ENCODE results near the gene FNDC3B. TPM values are rescaled to one million over a fixed set of nuclear protein-coding genes. Genes with fewer than 3 reads are reported as not detected.

Gene FNDC3B
- total RNA-seq, 1 donor from 2014 or later, result 160 TPM

- no peak for ATAC-seq
- Histone ChIP-seq H3K36me3 (peaks cover 21% of the 10 kb centered on the region), H3K27me3 (no peaks in the 10 kb centered on the region), H3K4me3 (no peak overlapping the region), H3K4me1 (no peaks in the 10 kb centered on the region), H3K9me3 (no peaks in the 10 kb centered on the region), H3K27ac (no peak overlapping the region)
- TF ChIP-seq CTCF (IDR thresholded peaks at IDR 0.05), result no peak
- DNase-seq, result no peak
- intact Hi-C loops (cut with DNase I), result no loop called here
Observed at GRCh38 chr3:172229462-172229861, 190.1 kb downstream of the FNDC3B start.

- no peak overlapping the region for H3K4me3 ChIP-seq
- intact Hi-C loops (cut with DNase I), result no loop called here
- H3K4me1 ChIP-seq, result no peaks in the 10 kb centered on the region
- ATAC-seq (no peak), DNase-seq (no peak)
- H3K36me3 ChIP-seq, result peaks cover 21% of the 10 kb centered on the region
- no peak overlapping the region for H3K27ac ChIP-seq
- H3K9me3 ChIP-seq, result no peaks in the 10 kb centered on the region
- TF ChIP-seq CTCF (IDR thresholded peaks at IDR 0.05), result no peak
- H3K27me3 ChIP-seq, result no peaks in the 10 kb centered on the region
Observed at GRCh38 chr3:172231318-172231901, 192.0 kb downstream of the FNDC3B start.

GRCh38 chr3:172232579-172233212, 193.3 kb downstream of the FNDC3B start:
- intact Hi-C loops (cut with DNase I), result no loop called here
- Histone ChIP-seq H3K4me3 (no peak overlapping the region), H3K9me3 (no peaks in the 10 kb centered on the region), H3K27ac (no peak overlapping the region), H3K27me3 (no peaks in the 10 kb centered on the region), H3K4me1 (no peaks in the 10 kb centered on the region), H3K36me3 (peaks cover 10% of the 10 kb centered on the region)
- ATAC-seq, result no peak
- DNase-seq, result no peak
- no peak for TF ChIP-seq CTCF (IDR thresholded peaks at IDR 0.05)

GRCh38 chr3:172233474-172234277, 194.3 kb downstream of the FNDC3B start:
- no peak for TF ChIP-seq CTCF (IDR thresholded peaks at IDR 0.05)

GRCh38 chr3:172235698-172236097, 196.3 kb downstream of the FNDC3B start:
- no peak for TF ChIP-seq CTCF (IDR thresholded peaks at IDR 0.05)
- no peak for DNase-seq
- H3K27me3 ChIP-seq, result no peaks in the 10 kb centered on the region
- no peak for ATAC-seq
- no peak overlapping the region for H3K27ac ChIP-seq
- H3K36me3 ChIP-seq, result no peaks in the 10 kb centered on the region
- H3K4me1 ChIP-seq, result no peaks in the 10 kb centered on the region
- H3K9me3 ChIP-seq, result no peaks in the 10 kb centered on the region
- no peak overlapping the region for H3K4me3 ChIP-seq
- intact Hi-C loops (cut with DNase I), result no loop called here

More at GRCh38 chr3:172233474-172234277, 194.3 kb downstream of the FNDC3B start:
- no peaks in the 10 kb centered on the region for H3K27me3 ChIP-seq
- no peaks in the 10 kb centered on the region for H3K9me3 ChIP-seq
- ATAC-seq (no peak), DNase-seq (no peak)
- H3K27ac ChIP-seq, result no peak overlapping the region
- H3K36me3 ChIP-seq, result peaks cover under 1% of the 10 kb centered on the region
- no peaks in the 10 kb centered on the region for H3K4me1 ChIP-seq
- intact Hi-C loops (cut with DNase I), result no loop called here
- no peak overlapping the region for H3K4me3 ChIP-seq

All from upper lobe of right lung (tissue), 1 donor.